ENCODE results near the gene LRRC4C. TPM values are rescaled to one million over a fixed set of nuclear protein-coding genes. Genes with fewer than 3 reads are reported as not detected.

Gene LRRC4C
- total and polyA plus RNA-seq, 2 experiments from 2014 or later = 0.35 to 1.1 TPM

GRCh38 chr11:40291741-40292140 lies 1167.7 kb downstream of the LRRC4C start:
- H3K9me3 Mint-ChIP-seq = no peaks in the 10 kb centered on the region; the same call in 2 of the 3 replicates
- Histone ChIP-seq H3K4me1 (ENCODE audit: insufficient read depth) (peaks cover 44% of the 10 kb centered on the region), H2AFZ (no peak overlapping the region), H4K20me1 (replicated peaks; ENCODE audit: insufficient read depth) (peaks cover 4% of the 10 kb centered on the region; the same call in 1 of the 2 replicates), H3K9me2 (ENCODE audit: insufficient read depth) (no peaks in the 10 kb centered on the region), H3K4me3 (peak overlapping the region; percentile 82; the same call in 1 of the 2 replicates), H3F3A (replicated peaks; ENCODE audit: low read depth) (0 out of 2 replicates have a peak, but pooled peaks cover 2% of the 10 kb centered on the region), H3K79me2 (replicated peaks; ENCODE audit: insufficient read depth) (no peaks in the 10 kb centered on the region), H3K36me3 (ENCODE audit: insufficient read depth) (no peaks in the 10 kb centered on the region), H3K4me2 (peak overlapping the region; percentile 89; the same call in 1 of the 2 replicates), H3K27ac (ENCODE audit: low read depth) (no peak overlapping the region), H3K27me3 (ENCODE audit: insufficient read depth) (peaks cover 55% of the 10 kb centered on the region)
- ATAC-seq = no peak
- peaks cover 39% of the 10 kb centered on the region for H3K27me3 Mint-ChIP-seq (ENCODE audit: insufficient read depth, low read depth, poor library complexity)
- H3K4me3 Mint-ChIP-seq = peak overlapping the region; percentile 85; the same call in 2 of the 3 replicates
- no peak overlapping the region for H3K27ac Mint-ChIP-seq
- H3K4me1 Mint-ChIP-seq = peaks cover 34% of the 10 kb centered on the region
- H3K36me3 Mint-ChIP-seq (ENCODE audit: low read depth) = no peaks in the 10 kb centered on the region
- no peak for DNase-seq (ENCODE audit: low spot score)
- TF ChIP-seq NANOG (IDR thresholded peaks at IDR 0.05; ENCODE audit: borderline replicate concordance) (no peak), STAT1 (IDR thresholded peaks at IDR 0.05; ENCODE audit: unreplicated experiment) (no peak), ZNF114 (CRISPR knock-in tag; IDR thresholded peaks at IDR 0.05) (no peak), ZNF462 (CRISPR knock-in tag; IDR thresholded peaks at IDR 0.05) (no peak), EZH2phosphoT487 (IDR thresholded peaks at IDR 0.05; ENCODE audit: unreplicated experiment) (no peak), POLR2AphosphoS5 (IDR thresholded peaks at IDR 0.05; ENCODE audit: low read depth) (no peak), CREB1 (CRISPR knock-in tag; IDR thresholded peaks at IDR 0.05; ENCODE audit: low read depth) (no peak), JUNB (IDR thresholded peaks at IDR 0.05; ENCODE audit: unreplicated experiment) (no peak), REST (IDR thresholded peaks at IDR 0.05; ENCODE audit: unreplicated experiment) (no peak), ZNF331 (CRISPR knock-in tag; IDR thresholded peaks at IDR 0.05; ENCODE audit: low read depth) (no peak), CTCF (conservative IDR thresholded peaks at IDR 0.05; ENCODE audit: low read depth in 2 of 2) (no peak), ETS1 (IDR thresholded peaks at IDR 0.05) (no peak), EZH2 (IDR thresholded peaks at IDR 0.05; ENCODE audit: low read depth, unreplicated experiment) (no peak)

All from GM23338 (cell line).